GM12872 (cell line): Measurements from ENCODE around the gene FAM171A1.

Source experiments
- TF ChIP-seq, protein P1 (sequence below): IDR thresholded peaks from 3 replicates; pipeline ENCODE4 v1.5.1; 2011; ENCODE audit warnings: low read depth, mild to moderate bottlenecking, low read length, moderate library complexity; ENCODE audit not compliant: insufficient read depth

Gene FAM171A1

DNA sequence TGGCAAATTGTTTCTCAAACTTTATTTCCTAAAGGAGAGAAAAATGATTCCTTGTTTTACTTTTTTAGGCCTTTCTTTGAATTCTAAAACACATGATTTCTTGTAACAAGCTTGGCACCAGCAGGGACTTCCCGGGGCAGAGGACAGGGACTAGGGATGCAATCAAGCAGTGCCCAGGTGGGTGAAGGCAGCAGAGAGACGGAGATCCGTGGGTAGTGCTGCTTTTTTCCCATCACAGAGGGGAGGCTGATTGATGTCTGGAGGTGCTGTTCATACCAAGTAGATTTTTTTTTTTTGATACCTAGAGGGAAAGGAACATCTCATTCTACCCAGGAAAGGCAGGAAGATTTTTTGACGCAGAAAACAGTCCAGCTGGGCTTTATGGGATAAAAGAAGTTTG is 91.9 kb downstream of the FAM171A1 start:
- TF ChIP-seq, protein P1, sequence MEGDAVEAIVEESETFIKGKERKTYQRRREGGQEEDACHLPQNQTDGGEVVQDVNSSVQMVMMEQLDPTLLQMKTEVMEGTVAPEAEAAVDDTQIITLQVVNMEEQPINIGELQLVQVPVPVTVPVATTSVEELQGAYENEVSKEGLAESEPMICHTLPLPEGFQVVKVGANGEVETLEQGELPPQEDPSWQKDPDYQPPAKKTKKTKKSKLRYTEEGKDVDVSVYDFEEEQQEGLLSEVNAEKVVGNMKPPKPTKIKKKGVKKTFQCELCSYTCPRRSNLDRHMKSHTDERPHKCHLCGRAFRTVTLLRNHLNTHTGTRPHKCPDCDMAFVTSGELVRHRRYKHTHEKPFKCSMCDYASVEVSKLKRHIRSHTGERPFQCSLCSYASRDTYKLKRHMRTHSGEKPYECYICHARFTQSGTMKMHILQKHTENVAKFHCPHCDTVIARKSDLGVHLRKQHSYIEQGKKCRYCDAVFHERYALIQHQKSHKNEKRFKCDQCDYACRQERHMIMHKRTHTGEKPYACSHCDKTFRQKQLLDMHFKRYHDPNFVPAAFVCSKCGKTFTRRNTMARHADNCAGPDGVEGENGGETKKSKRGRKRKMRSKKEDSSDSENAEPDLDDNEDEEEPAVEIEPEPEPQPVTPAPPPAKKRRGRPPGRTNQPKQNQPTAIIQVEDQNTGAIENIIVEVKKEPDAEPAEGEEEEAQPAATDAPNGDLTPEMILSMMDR: no peak

DNA sequence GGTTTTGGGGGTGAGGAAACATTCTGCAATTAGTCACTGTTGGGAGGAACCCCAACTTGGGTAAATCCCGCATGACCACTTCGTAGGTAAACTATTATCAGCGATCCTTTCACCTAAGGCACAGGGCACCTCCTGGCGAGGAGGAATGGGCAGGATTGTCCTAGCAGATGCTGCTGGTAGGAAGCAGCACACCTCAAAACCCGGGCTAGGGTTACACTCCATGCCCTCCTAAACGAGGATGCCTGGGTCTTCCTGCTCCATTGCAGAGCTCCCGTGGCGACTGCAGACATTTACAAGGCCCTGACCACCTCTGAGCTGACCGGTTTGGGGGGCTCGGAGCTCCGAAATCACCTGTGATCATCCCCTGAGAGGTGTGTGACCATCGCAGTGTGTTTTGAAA is 92.3 kb downstream of the FAM171A1 start:
- TF ChIP-seq, protein P1: no peak

GRCh38 chr10:15267496-15267895 is 103.6 kb downstream of the FAM171A1 start:
- TF ChIP-seq, protein P1: no peak

DNA sequence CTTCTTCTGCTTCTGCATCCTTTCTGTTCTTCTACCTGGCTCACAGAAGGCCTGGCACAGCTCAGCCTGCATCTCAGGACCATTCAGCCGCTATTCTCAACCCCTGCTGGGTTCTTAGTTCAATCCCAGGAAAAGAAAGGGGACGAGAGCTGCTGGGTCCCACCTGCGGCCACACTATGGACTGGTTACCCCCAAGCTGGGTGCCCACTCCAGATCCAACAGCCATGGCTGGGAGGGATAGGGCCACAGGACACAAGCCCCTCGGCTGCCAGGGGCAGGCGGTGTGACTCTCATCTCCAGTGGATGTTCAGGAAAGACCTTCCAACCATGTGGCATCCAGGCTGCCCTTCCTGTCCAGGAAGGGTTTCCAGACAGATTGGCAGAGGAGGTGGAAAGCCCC is 105.0 kb downstream of the FAM171A1 start:
- TF ChIP-seq, protein P1: no peak

DNA sequence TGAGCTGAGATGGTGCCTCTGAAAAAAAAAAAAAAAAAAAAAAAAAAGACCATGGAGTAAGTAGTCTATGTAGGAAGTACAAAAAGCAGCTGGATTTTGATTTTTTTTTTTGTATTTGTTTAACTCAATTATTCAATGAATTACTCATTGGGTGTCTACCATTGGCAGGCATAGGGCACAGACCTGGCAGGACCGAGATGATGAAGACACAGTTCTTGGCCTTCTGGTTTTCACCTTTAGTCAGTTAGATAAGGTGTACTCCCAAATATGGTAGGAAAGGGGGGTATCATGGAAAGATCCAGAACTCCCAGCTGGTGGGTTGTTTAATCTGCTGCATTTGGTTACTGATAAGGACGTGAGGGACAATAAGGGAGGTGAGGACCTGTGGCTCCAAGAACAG is 105.5 kb downstream of the FAM171A1 start:
- TF ChIP-seq, protein P1: no peak

DNA sequence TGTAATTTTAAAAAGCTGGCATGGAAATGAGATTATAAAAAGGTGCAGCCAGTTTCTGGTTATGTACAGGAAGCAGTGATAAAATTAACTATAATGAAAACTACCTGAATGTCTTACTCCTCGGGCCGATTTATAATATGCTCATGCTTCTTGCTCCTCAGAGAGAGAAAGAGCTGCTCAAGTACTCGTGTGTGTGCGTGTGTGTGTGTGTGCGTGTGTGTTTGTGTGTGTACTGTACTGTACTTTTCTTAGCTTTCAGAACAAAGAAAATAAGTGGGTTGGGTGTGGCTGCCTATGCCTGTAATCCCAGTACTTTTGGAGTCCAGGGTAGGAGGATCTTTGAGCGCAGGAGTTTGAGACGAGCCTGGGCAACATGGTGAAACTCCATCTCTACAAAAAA is 106.0 kb downstream of the FAM171A1 start:
- TF ChIP-seq, protein P1: no peak

GRCh38 chr10:15263657-15264323 is 107.3 kb downstream of the FAM171A1 start:
- TF ChIP-seq, protein P1: no peak
